NCI-H2196 treated with DMSO at 0.1 percent for 48 hours (cell line): Measurements from ENCODE around the gene RRAGD.

Experiments
- DNase-seq: peaks from one replicate; lab custom pipeline; 2025; ENCODE audit not compliant: unreplicated experiment; lab: John Stamatoyannopoulos, UW

The RRAGD gene

GRCh38 chr6:89412071-89413005, at the start of gene RRAGD:
Gene RRAGD (minus strand): TSS chr6:89412273. CDS start chr6:89411993, 280 bp downstream.
- peak; percentile 26 for DNase-seq

GRCh38 chr6:89460713-89461112, 48.6 kb upstream of the RRAGD start:
- no peak for DNase-seq

GRCh38 chr6:89459501-89459900, 47.4 kb upstream of the RRAGD start:
- no peak for DNase-seq

GRCh38 chr6:89458704-89459103, 46.6 kb upstream of the RRAGD start:
- DNase-seq, result no peak

GRCh38 chr6:89454300-89454699, 42.2 kb upstream of the RRAGD start:
- no peak for DNase-seq

GRCh38 chr6:89452281-89452680, 40.2 kb upstream of the RRAGD start:
- DNase-seq, result no peak

GRCh38 chr6:89449193-89449592, 37.1 kb upstream of the RRAGD start:
- DNase-seq, result no peak

GRCh38 chr6:89443658-89444057, 31.6 kb upstream of the RRAGD start:
- DNase-seq, result no peak

GRCh38 chr6:89440200-89440599, 28.1 kb upstream of the RRAGD start:
- no peak for DNase-seq

- DNase-seq, result no peak
Measured at GRCh38 chr6:89439014-89439413, 26.9 kb upstream of the RRAGD start.

- no peak for DNase-seq
Measured at GRCh38 chr6:89438248-89438647, 26.2 kb upstream of the RRAGD start.

- DNase-seq, result no peak
Measured at GRCh38 chr6:89436226-89436625, 24.2 kb upstream of the RRAGD start.

GRCh38 chr6:89434954-89435353, 22.9 kb upstream of the RRAGD start:
- no peak for DNase-seq

- DNase-seq, result no peak
Measured at GRCh38 chr6:89434150-89434499, 22.1 kb upstream of the RRAGD start.

GRCh38 chr6:89433252-89434149, 21.4 kb upstream of the RRAGD start:
- no peak for DNase-seq

- DNase-seq, result peak; percentile 64
Measured at GRCh38 chr6:89432875-89433251, 20.8 kb upstream of the RRAGD start, which contains the start of gene ANKRD6. Gene ANKRD6 (plus strand): TSS chr6:89433152. CDS start chr6:89566977, 133,825 bp downstream.

- DNase-seq, result no peak
Measured at GRCh38 chr6:89430201-89430962, 18.3 kb upstream of the RRAGD start.

- no peak for DNase-seq
Measured at GRCh38 chr6:89416796-89417195, 4.7 kb upstream of the RRAGD start.

GRCh38 chr6:89415185-89415584, 3.1 kb upstream of the RRAGD start:
- DNase-seq, result no peak

GRCh38 chr6:89414215-89414614, 2.1 kb upstream of the RRAGD start:
- DNase-seq, result no peak

GRCh38 chr6:89413006-89413400, 930 bp upstream of the RRAGD start:
- DNase-seq, result no peak
